GM23338 (cell line): ENCODE results near the gene TEX26. TPM values are rescaled to one million over a fixed set of nuclear protein-coding genes. Genes with fewer than 3 reads are reported as not detected.

Experiments used
- ATAC-seq: fragments of 200-7000 bp; cut with Tn5 transposase; 3 replicates; pipeline ENCODE4 v1.9.1; 2020
- DNase-seq: peaks from one replicate; pipeline ENCODE4 v3.0.0-alpha.2; 2015; ENCODE audit warnings: low spot score
- H2AFZ ChIP-seq: fragments of 200-600 bp; sonication (generic); 2 replicates; pipeline ENCODE4 v1.8.0; 2016; ENCODE audit warnings: antibody characterized with exemption, mild to moderate bottlenecking, moderate library complexity
- H3F3A ChIP-seq: fragments of 200-600 bp; sonication (generic); replicated peaks from 2 replicates; pipeline ENCODE4 v1.8.0; 2017; ENCODE audit warnings: antibody characterized with exemption, mixed run types, low read depth
- H3K27ac ChIP-seq: fragments of 200-600 bp; sonication (generic); 2 replicates; pipeline ENCODE4 v1.6.1; 2016; ENCODE audit warnings: low read depth
- H3K27me3 ChIP-seq: fragments of 200-600 bp; sonication (generic); 2 replicates; pipeline ENCODE4 v1.8.0; 2016; ENCODE audit warnings: mild to moderate bottlenecking, mixed run types, moderate library complexity; ENCODE audit not compliant: insufficient read depth
- H3K36me3 ChIP-seq: fragments of 200-600 bp; sonication (generic); 2 replicates; pipeline ENCODE4 v1.8.0; 2016; ENCODE audit warnings: mild to moderate bottlenecking; ENCODE audit not compliant: insufficient read depth
- H3K4me1 ChIP-seq: fragments of 200-600 bp; sonication (generic); 2 replicates; pipeline ENCODE4 v1.8.0; 2016; ENCODE audit warnings: mild to moderate bottlenecking, moderate library complexity; ENCODE audit not compliant: insufficient read depth
- H3K4me2 ChIP-seq: fragments of 200-600 bp; sonication (generic); 2 replicates; pipeline ENCODE4 v1.7.1; 2017; ENCODE audit warnings: mixed run types
- H3K4me3 ChIP-seq: fragments of 200-600 bp; sonication (generic); 2 replicates; pipeline ENCODE4 v1.6.1; 2016; ENCODE audit warnings: mixed run types
- H3K79me2 ChIP-seq: fragments of 200-600 bp; sonication (generic); replicated peaks from 2 replicates; pipeline ENCODE4 v1.8.0; 2017; ENCODE audit warnings: mild to moderate bottlenecking; ENCODE audit not compliant: insufficient read depth
- H3K9me2 ChIP-seq: fragments of 200-600 bp; sonication (generic); 2 replicates; pipeline ENCODE4 v1.8.0; 2017; ENCODE audit not compliant: insufficient read depth
- H4K20me1 ChIP-seq: fragments of 200-600 bp; sonication (generic); replicated peaks from 2 replicates; pipeline ENCODE4 v1.8.0; 2017; ENCODE audit warnings: mild to moderate bottlenecking; ENCODE audit not compliant: insufficient read depth
- H3K27ac Mint-ChIP-seq: 2 replicates; pipeline ENCODE4 v1.8.0; 2020; ENCODE audit warnings: inconsistent platforms, mild to moderate bottlenecking, moderate library complexity, mixed read lengths
- H3K27me3 Mint-ChIP-seq: 3 replicates; pipeline ENCODE4 v1.8.0; 2022; ENCODE audit warnings: low read depth, mild to moderate bottlenecking, moderate library complexity, mixed read lengths, inconsistent platforms; ENCODE audit not compliant: insufficient read depth, poor library complexity
- H3K36me3 Mint-ChIP-seq: 3 replicates; pipeline ENCODE4 v1.8.0; 2021; ENCODE audit warnings: low read depth, mild to moderate bottlenecking, inconsistent platforms, moderate library complexity, mixed read lengths
- H3K4me1 Mint-ChIP-seq: 3 replicates; pipeline ENCODE4 v1.8.0; 2020; ENCODE audit warnings: mild to moderate bottlenecking, inconsistent platforms, mixed read lengths
- H3K4me3 Mint-ChIP-seq: 3 replicates; pipeline ENCODE4 v1.8.0; 2021; ENCODE audit warnings: moderate library complexity, mild to moderate bottlenecking, inconsistent platforms, mixed read lengths
- H3K9me3 Mint-ChIP-seq: 3 replicates; pipeline ENCODE4 v1.8.0; 2020; ENCODE audit warnings: moderate library complexity, mild to moderate bottlenecking, inconsistent platforms, mixed read lengths
- CREB1 ChIP-seq: fragments of 250-450 bp; sonication (Bioruptor Pico); IDR thresholded peaks from 2 replicates; pipeline ENCODE4 v1.5.0; 2020; ENCODE audit warnings: low read depth, mild to moderate bottlenecking, moderate library complexity
- EZH2phosphoT487 ChIP-seq: fragments of 200-600 bp; sonication (generic); IDR thresholded peaks from one replicate; pipeline ENCODE4 v1.8.1; 2018; ENCODE audit warnings: antibody characterized with exemption; ENCODE audit not compliant: unreplicated experiment
- JUNB ChIP-seq: IDR thresholded peaks from one replicate; pipeline ENCODE4 v1.6.1; 2016; ENCODE audit warnings: antibody characterized with exemption; ENCODE audit not compliant: unreplicated experiment
- STAT1 ChIP-seq: IDR thresholded peaks from one replicate; pipeline ENCODE4 v1.6.1; 2016; ENCODE audit warnings: antibody characterized with exemption; ENCODE audit not compliant: unreplicated experiment
- polyA plus RNA-seq: library from polyadenylated mRNA; unstranded; fragments of >200 nt; fragmentation: Nextera tagmentation; extraction: Ambion mirVana; gene quantifications from 2 replicates; pipeline ENCODE4 v1.2.1, GENCODE V29; 2016
- total RNA-seq: library from RNA; depleted of rRNA; stranded (reverse); fragments of >200 nt; shearing (Covaris generic); gene quantifications from 2 replicates; pipeline ENCODE4 v1.2.3, GENCODE V29; 2014
- TF ChIP-seq, protein P1 (sequence below): IDR thresholded peaks from one replicate; pipeline ENCODE4 v1.6.1; 2018; ENCODE audit warnings: antibody characterized with exemption; ENCODE audit not compliant: unreplicated experiment
- TF ChIP-seq, protein P2 (sequence below): fragments of 250-450 bp; sonication (Bioruptor Pico); IDR thresholded peaks from 2 replicates; pipeline ENCODE4 v1.5.0; 2020; ENCODE audit warnings: mild to moderate bottlenecking, moderate library complexity
- TF ChIP-seq, protein P3 (sequence below): IDR thresholded peaks from 2 replicates; pipeline ENCODE4 v1.6.1; 2016; ENCODE audit warnings: antibody characterized with exemption

Gene TEX26
- total and polyA plus RNA-seq, 2 experiments from 2014 or later: not detected

DNA sequence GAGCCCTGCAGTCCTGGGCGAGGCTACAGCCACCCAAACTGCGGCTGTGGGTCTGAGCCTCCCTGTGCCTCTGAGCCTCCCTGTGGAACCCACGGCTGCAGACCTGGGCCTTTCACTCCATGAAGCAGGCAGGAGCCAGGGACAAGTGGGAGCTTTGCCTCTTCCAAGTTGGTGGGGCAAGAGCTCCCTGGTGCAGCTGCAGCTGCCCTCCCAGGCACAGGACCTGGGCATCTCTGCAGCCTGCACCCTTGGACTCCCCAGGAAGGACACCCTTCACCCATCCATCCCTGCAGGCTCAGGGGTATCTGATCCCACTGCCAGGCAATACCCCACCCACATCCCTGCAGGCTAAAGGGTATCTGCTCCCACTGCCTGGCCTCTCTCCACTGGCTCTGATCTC is 2.3 kb downstream of the TEX26 start (continued):
- TF ChIP-seq, protein P1, sequence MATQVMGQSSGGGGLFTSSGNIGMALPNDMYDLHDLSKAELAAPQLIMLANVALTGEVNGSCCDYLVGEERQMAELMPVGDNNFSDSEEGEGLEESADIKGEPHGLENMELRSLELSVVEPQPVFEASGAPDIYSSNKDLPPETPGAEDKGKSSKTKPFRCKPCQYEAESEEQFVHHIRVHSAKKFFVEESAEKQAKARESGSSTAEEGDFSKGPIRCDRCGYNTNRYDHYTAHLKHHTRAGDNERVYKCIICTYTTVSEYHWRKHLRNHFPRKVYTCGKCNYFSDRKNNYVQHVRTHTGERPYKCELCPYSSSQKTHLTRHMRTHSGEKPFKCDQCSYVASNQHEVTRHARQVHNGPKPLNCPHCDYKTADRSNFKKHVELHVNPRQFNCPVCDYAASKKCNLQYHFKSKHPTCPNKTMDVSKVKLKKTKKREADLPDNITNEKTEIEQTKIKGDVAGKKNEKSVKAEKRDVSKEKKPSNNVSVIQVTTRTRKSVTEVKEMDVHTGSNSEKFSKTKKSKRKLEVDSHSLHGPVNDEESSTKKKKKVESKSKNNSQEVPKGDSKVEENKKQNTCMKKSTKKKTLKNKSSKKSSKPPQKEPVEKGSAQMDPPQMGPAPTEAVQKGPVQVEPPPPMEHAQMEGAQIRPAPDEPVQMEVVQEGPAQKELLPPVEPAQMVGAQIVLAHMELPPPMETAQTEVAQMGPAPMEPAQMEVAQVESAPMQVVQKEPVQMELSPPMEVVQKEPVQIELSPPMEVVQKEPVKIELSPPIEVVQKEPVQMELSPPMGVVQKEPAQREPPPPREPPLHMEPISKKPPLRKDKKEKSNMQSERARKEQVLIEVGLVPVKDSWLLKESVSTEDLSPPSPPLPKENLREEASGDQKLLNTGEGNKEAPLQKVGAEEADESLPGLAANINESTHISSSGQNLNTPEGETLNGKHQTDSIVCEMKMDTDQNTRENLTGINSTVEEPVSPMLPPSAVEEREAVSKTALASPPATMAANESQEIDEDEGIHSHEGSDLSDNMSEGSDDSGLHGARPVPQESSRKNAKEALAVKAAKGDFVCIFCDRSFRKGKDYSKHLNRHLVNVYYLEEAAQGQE: no peak
- TF ChIP-seq STAT1: no peak
- TF ChIP-seq EZH2phosphoT487: no peak

DNA sequence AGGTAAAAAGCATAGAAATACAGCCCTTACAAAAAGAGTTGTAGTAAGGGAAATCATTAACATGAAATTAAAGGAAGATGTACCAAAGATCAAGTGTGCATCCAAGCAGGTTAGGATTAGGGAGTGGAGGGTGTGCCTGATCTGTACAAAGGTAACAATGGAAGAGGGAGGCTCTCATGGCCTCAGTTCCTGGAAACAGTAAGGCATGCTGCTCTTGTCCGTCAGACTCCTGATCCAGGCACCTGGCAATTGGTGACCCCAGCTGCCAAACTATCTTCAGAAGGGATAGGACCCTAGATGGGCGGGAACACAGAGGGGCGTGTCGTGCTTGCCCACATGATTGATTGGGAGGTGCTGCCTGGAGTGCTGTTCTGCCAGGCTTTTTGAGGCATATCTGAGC is 4.5 kb downstream of the TEX26 start:
- H3K27me3 Mint-ChIP-seq: peaks cover 7% of the 10 kb centered on the region
- ATAC-seq (no peak), DNase-seq (no peak)
- H3K4me3 Mint-ChIP-seq: no peak overlapping the region
- no peak overlapping the region for H3K27ac Mint-ChIP-seq
- H3K4me1 Mint-ChIP-seq: peaks cover 14% of the 10 kb centered on the region
- H3K79me2 ChIP-seq: no peaks in the 10 kb centered on the region
- no peaks in the 10 kb centered on the region for H4K20me1 ChIP-seq
- no peaks in the 10 kb centered on the region for H3K9me3 Mint-ChIP-seq
- TF ChIP-seq, protein P2, sequence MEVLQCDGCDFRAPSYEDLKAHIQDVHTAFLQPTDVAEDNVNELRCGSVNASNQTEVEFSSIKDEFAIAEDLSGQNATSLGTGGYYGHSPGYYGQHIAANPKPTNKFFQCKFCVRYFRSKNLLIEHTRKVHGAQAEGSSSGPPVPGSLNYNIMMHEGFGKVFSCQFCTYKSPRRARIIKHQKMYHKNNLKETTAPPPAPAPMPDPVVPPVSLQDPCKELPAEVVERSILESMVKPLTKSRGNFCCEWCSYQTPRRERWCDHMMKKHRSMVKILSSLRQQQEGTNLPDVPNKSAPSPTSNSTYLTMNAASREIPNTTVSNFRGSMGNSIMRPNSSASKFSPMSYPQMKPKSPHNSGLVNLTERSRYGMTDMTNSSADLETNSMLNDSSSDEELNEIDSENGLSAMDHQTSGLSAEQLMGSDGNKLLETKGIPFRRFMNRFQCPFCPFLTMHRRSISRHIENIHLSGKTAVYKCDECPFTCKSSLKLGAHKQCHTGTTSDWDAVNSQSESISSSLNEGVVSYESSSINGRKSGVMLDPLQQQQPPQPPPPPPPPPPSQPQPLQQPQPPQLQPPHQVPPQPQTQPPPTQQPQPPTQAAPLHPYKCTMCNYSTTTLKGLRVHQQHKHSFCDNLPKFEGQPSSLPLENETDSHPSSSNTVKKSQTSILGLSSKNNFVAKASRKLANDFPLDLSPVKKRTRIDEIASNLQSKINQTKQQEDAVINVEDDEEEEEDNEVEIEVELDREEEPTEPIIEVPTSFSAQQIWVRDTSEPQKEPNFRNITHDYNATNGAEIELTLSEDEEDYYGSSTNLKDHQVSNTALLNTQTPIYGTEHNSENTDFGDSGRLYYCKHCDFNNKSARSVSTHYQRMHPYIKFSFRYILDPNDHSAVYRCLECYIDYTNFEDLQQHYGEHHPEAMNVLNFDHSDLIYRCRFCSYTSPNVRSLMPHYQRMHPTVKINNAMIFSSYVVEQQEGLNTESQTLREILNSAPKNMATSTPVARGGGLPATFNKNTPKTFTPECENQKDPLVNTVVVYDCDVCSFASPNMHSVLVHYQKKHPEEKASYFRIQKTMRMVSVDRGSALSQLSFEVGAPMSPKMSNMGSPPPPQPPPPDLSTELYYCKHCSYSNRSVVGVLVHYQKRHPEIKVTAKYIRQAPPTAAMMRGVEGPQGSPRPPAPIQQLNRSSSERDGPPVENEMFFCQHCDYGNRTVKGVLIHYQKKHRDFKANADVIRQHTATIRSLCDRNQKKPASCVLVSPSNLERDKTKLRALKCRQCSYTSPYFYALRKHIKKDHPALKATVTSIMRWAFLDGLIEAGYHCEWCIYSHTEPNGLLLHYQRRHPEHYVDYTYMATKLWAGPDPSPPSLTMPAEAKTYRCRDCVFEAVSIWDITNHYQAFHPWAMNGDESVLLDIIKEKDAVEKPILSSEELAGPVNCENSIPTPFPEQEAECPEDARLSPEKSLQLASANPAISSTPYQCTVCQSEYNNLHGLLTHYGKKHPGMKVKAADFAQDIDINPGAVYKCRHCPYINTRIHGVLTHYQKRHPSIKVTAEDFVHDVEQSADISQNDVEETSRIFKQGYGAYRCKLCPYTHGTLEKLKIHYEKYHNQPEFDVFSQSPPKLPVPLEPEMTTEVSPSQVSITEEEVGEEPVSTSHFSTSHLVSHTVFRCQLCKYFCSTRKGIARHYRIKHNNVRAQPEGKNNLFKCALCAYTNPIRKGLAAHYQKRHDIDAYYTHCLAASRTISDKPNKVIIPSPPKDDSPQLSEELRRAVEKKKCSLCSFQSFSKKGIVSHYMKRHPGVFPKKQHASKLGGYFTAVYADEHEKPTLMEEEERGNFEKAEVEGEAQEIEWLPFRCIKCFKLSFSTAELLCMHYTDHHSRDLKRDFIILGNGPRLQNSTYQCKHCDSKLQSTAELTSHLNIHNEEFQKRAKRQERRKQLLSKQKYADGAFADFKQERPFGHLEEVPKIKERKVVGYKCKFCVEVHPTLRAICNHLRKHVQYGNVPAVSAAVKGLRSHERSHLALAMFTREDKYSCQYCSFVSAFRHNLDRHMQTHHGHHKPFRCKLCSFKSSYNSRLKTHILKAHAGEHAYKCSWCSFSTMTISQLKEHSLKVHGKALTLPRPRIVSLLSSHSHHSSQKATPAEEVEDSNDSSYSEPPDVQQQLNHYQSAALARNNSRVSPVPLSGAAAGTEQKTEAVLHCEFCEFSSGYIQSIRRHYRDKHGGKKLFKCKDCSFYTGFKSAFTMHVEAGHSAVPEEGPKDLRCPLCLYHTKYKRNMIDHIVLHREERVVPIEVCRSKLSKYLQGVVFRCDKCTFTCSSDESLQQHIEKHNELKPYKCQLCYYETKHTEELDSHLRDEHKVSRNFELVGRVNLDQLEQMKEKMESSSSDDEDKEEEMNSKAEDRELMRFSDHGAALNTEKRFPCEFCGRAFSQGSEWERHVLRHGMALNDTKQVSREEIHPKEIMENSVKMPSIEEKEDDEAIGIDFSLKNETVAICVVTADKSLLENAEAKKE: no peak
- TF ChIP-seq JUNB (no peak), CREB1 (CRISPR knock-in tag) (no peak), EZH2phosphoT487 (no peak), STAT1 (no peak)
- TF ChIP-seq, protein P3, sequence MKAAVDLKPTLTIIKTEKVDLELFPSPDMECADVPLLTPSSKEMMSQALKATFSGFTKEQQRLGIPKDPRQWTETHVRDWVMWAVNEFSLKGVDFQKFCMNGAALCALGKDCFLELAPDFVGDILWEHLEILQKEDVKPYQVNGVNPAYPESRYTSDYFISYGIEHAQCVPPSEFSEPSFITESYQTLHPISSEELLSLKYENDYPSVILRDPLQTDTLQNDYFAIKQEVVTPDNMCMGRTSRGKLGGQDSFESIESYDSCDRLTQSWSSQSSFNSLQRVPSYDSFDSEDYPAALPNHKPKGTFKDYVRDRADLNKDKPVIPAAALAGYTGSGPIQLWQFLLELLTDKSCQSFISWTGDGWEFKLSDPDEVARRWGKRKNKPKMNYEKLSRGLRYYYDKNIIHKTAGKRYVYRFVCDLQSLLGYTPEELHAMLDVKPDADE: no peak
- H2AFZ ChIP-seq: no peak overlapping the region
- H3K36me3 ChIP-seq: no peaks in the 10 kb centered on the region
- H3K27ac ChIP-seq: no peak overlapping the region
- no peaks in the 10 kb centered on the region for H3K36me3 Mint-ChIP-seq
- H3K9me2 ChIP-seq: no peaks in the 10 kb centered on the region
- H3K27me3 ChIP-seq: peaks cover 18% of the 10 kb centered on the region
- no peak overlapping the region for H3K4me2 ChIP-seq
- no peak overlapping the region for H3K4me3 ChIP-seq
- no peaks in the 10 kb centered on the region for H3K4me1 ChIP-seq
- H3F3A ChIP-seq: no peaks in the 10 kb centered on the region
